Measurements from ENCODE around the gene IFTAP. TPM values are rescaled to one million over a fixed set of nuclear protein-coding genes. Genes with fewer than 3 reads are reported as not detected.

Gene IFTAP
- total and polyA plus RNA-seq, 10 of the 15 experiments (the other 5 are each of a cell fraction or from before 2014, with no cell fraction given) = 0.32 to 1.0 (median 0.63) TPM; not detected in 2

GRCh38 chr11:36566407-36567053 is 27.8 kb upstream of the IFTAP start:
- RAD21 ChIA-PET (ENCODE audit: unreplicated experiment) = interaction anchor here (5.5 kb wide), 1 partner anchor 182 kb away, joined by 67 read pairs; no protein-coding TSS in a partner anchor
- H3K27ac ChIP-seq (ENCODE audit: control insufficient read depth, insufficient read depth) = no peak overlapping the region
- H3K4me3 ChIP-seq = no peak overlapping the region
- H3K36me3 ChIP-seq (ENCODE audit: control insufficient read depth in 2 of 2, insufficient read depth in 2 of 2, low read length in 1 of 2) = no peaks in the 10 kb centered on the region
- no peaks in the 10 kb centered on the region for H3K79me2 ChIP-seq (ENCODE audit: control insufficient read depth, insufficient read depth, low read length)
- no peak overlapping the region for H3K4me2 ChIP-seq (ENCODE audit: control insufficient read depth, insufficient read depth)
- TF ChIP-seq BCL11A (IDR thresholded peaks at IDR 0.05; ENCODE audit: low read depth, low read length) (no peak), CTCF (IDR thresholded peaks at IDR 0.05 in 2 of 3, conservative IDR thresholded peaks at IDR 0.05 in 1 of 3; ENCODE audit: control insufficient read depth in 2 of 3, extremely low read depth in 1 of 3, insufficient read depth in 1 of 3, low read depth in 3 of 3, low read length in 3 of 3) (peak in 1 of 3 experiments; percentile 23; a peak in 1 of 6 replicates), IRF3 (IDR thresholded peaks at IDR 0.05) (no peak), ZNF217 (IDR thresholded peaks at IDR 0.05) (no peak), RAD21 (IDR thresholded peaks at IDR 0.05; ENCODE audit: insufficient read depth, low read depth, low read length) (peak; percentile 27; the same call in 1 of the 2 replicates), ZZZ3 (IDR thresholded peaks at IDR 0.05; ENCODE audit: control insufficient read depth, insufficient read length, low read depth) (no peak)
- no peak overlapping the region for H3K9ac ChIP-seq (ENCODE audit: control insufficient read depth, insufficient read depth, low read length)
- no peak overlapping the region for H2AFZ ChIP-seq (ENCODE audit: control insufficient read depth, low read depth, low read length)
- intact Hi-C loops (cut with micrococcal nuclease; ENCODE audit: unreplicated experiment) = loop anchor here (2.0 kb wide), 1 partner anchor 56 kb away; no protein-coding TSS in a partner anchor
- 2% methylated on average over 4 of the region's 4 CpGs for WGBS (ENCODE audit: insufficient coverage, insufficient replicate concordance, low lambda C conversion rate, missing lambda C conversion rate)
- H3K27me3 ChIP-seq (replicated peaks in 1 of 2; ENCODE audit: control insufficient read depth in 2 of 2, insufficient read depth in 2 of 2, low read length in 1 of 2) = peaks cover 0 to 8% of the 10 kb centered on the region in 2 experiments; a peak in 1 of 4 replicates
- no peaks in the 10 kb centered on the region for H3K9me3 ChIP-seq (replicated peaks; ENCODE audit: control insufficient read depth, insufficient read depth, low read length)
- no peak for DNase-seq (ENCODE audit: low read depth, low spot score)
- no peaks in the 10 kb centered on the region for H3K4me1 ChIP-seq (ENCODE audit: control insufficient read depth, insufficient read depth, low read length)
- SMC1A ChIA-PET (ENCODE audit: uncharacterized antibody, unreplicated experiment) = interaction anchor here (0.6 to 1.8 kb wide), 4 partner anchors 10 to 273 kb away, joined by 3 to 7 read pairs (median 3); no protein-coding TSS in a partner anchor
- POLR2A ChIA-PET = no interaction called here
- in situ Hi-C loops (cut with MboI) = no loop called here
- no TSS peak for BruUV-seq (replicated peaks)
- CTCF ChIA-PET = interaction anchor here (1.0 to 10.8 kb wide), 4 partner anchors 93 to 274 kb away, joined by 3 to 208 read pairs (median 6); no protein-coding TSS in a partner anchor
- H4K20me1 ChIP-seq (ENCODE audit: control insufficient read depth, insufficient read depth) = no peaks in the 10 kb centered on the region
- ATAC-seq = no peak
- no peak for FAIRE-seq
